GM21786 (cell line): ENCODE measurements around the gene KCNG4.

Experiments used
- ATAC-seq: cut with Tn5 transposase; IDR thresholded peaks from one replicate; pipeline ENCODE4 v1.9.1; 2021; ENCODE audit not compliant: unreplicated experiment

The KCNG4 gene

DNA sequence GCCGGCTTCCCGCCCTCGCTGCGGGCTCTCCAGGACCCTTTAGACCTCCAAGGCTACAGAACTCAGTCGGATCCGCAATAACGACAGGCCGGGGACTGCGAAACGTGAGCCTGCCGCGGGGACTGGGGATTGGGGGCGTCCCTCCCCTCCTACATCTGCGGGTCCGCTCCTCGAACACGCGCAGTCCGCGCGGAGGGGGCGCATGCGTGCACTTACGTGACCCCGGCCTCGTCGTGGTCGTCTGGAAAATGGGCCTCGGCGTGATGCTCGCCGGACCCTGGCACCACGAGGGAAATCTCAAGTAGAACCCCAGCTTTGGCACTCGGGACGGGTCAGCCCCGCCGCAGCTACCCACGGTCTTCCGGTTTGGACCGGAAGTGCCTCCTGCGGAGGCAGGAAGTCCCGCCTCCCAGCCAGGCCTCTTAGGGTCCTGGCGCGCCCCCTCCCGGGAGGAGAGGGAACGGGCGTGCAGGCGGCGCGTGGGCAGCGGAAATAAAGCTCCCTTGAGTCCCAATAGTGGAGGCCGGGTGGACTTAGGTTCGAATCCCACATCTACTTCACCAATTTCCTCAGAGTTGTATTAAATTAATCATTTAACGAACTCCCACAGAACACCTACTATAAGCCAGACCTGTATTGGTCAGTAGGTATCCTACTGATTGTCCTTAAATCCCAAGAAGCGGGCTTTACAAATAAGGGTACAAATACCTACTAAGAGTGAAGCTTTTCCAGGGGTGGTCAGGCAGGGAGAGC is 53.0 kb downstream of the KCNG4 start, which contains the start of gene TAF1C:
Gene TAF1C, minus strand, starts transcription at position 373 of the 753 bp plus-strand sequence. CDS start 2,069 bp downstream, outside the sequence.
- ATAC-seq = peak; percentile 93

- no peak for ATAC-seq
Measured at GRCh38 chr16:84184775-84185174, 55.0 kb downstream of the KCNG4 start.

DNA sequence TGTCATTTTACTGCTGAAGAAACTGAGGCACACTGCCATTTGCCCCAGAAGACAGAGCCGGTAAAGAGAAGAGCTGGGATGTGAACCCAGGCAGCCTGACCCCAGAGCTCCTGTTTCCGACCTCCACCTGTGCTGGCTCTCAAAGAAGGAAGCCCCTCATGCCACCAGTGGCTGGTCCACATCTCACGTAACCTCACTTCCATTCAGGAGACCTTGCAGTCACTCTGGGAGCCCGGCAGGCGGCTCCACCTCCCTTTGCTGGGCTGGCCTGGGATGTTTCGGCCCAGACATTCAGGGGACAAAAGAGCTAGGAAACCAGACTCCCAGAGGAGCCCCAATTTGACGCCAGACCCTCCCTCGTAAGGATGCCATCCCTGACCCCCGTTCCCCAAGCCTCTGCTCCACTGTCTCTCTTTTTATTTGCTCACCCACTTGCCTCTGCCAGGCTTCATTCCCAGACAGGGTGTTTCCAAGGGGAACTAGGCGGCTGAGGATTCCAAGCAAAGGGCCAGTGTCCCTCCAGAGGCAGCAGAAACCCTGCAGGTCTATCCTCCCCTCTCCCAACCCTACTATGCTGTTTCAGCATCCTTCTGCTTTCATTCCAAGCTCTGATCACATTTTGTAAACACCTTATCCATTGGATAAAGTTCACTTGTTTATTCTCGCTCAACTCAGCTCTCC is 55.8 kb downstream of the KCNG4 start:
- ATAC-seq = no peak

GRCh38 chr16:84183572-84183875 is 56.3 kb downstream of the KCNG4 start:
- ATAC-seq = no peak

GRCh38 chr16:84182680-84183571 is 56.9 kb downstream of the KCNG4 start:
- no peak for ATAC-seq

DNA sequence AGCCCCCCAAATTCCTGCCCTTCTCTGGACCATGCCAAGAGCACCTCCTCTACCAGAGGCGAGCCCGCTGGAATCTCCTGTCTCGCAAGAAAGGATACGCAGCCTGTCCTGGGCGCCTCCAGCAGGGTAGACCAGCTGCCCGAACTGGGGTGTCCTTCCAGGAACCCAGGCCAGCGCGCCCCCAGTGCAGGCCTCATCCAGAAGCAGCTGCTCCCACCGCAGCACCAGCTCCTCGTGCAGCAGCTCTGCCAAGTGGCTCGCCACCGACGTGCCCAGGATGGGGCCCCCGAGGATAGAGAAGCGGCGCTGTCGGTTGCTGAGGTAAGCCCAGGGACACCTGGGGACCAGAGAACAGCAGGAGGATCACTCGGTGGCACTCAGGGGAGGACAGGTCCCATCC is 57.7 kb downstream of the KCNG4 start:
- no peak for ATAC-seq

- ATAC-seq = no peak
Measured at GRCh38 chr16:84181144-84181915, 58.5 kb downstream of the KCNG4 start.

GRCh38 chr16:84180519-84181140 is 59.2 kb downstream of the KCNG4 start:
- no peak for ATAC-seq

DNA sequence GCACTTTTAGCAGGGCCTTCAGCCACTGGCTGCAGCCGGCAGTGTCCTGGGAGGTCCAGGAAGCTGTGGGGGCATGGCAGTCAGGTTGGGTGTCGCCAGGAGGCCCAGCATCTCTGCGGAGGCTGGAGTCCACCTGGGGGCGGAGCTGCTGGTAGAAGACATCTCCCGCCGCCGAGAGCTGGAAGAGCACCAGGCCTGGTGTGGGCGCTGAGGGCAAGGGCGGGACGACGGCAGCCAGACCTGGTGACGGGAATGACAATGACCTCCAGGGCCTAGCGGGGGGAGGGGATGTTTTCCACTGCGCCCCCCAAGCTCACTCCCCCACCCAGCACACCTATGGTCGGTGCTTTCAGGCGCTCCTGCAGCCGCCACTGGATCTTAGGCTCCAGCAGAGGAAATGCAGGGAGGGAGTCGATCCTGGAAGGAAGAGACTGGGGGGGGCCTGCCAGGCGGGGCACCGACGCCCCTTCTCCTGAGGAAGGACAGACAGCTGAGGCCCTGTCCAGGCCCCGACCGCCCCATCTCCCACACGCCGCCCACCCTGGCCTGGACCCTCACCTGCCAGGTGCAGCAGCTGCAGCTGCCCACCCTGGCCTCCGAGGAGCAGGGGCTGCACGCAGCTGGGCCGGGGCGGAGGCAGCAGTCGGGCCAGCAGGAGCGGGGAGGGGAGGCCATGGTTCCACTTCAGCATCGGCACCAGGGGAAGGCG is 60.0 kb downstream of the KCNG4 start:
- ATAC-seq = no peak

GRCh38 chr16:84178892-84179611 is 60.8 kb downstream of the KCNG4 start:
- no peak for ATAC-seq

- ATAC-seq = no peak
Measured at GRCh38 chr16:84178146-84178765, 61.6 kb downstream of the KCNG4 start.

GRCh38 chr16:84177741-84178073 is 62.1 kb downstream of the KCNG4 start:
- no peak for ATAC-seq

DNA sequence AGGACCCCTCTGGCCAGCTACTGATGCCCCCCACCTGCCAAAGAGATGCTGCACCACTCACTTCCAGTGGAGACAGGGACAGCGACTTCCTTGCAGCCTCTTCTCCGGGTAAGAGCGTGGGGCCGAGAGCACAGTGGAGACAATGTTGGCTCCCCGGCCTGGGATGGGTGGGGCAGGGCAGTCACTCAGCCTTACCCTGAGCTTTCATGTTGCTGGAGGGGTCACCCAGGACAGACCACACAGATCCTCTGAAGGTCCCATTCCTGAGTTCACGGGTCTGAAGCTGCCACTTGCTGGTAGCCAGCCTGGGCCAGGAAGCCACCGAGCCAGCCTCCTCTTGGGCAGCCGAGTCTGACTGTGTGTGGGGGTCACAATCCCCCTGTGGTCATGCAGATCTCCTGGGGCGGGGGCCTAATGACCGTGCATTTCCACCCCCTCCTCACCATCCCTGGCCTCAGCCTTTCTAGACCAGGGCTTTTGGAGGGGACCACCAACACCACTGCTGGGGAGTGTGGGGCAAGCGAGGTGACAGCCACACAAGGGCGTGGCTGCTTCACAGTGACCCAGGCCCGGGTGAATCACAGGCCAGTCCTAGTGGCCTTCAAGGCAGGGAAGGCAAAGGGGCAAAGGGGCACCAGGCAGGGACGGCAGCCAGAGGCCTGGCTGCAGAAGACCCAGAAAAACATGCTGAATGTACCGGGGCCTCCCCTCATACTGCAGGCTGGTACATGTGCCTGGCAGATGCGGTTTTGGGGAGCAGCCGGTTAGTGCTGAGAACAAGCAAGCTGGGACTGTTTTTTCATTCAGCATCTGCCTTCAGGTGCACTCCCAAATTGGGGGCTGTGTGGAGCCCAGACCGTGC is 63.4 kb downstream of the KCNG4 start:
- ATAC-seq = no peak

GRCh38 chr16:84175350-84176081 is 64.3 kb downstream of the KCNG4 start:
- ATAC-seq = peak; percentile 65

- ATAC-seq = no peak
Measured at GRCh38 chr16:84174396-84174795, 65.4 kb downstream of the KCNG4 start.

GRCh38 chr16:84169765-84170310 is 70.0 kb downstream of the KCNG4 start:
- no peak for ATAC-seq
